HEK293 (cell line): ENCODE data around the gene FMN1.

Experiments used
- CTCF ChIA-PET: fragments of 350-600 bp; formaldehyde crosslinking; extraction: SDS; loops from one replicate; lab custom pipeline; 2021; ENCODE audit warnings: antibody characterized with exemption; lab: Yijun Ruan, JAX
- POLR2A ChIA-PET: fragments of 300-600 bp; formaldehyde crosslinking; extraction: SDS; loops from one replicate; lab custom pipeline; 2020; ENCODE audit warnings: antibody characterized with exemption, inconsistent platforms; lab: Yijun Ruan, JAX
- H3K27ac ChIP-seq: fragments of 200-500 bp; sonication (Bioruptor generic); 2 replicates; pipeline ENCODE4 v1.5.1; 2014; ENCODE audit warnings: low read depth, low read length, control low read depth, inconsistent platforms; ENCODE audit errors: extremely low read depth
- H3K36me3 ChIP-seq, 2 experiments: fragments of 200-500 bp in 1 of 2; sonication (Bioruptor generic) in 1 of 2; 1 replicate in 1 of 2; 2 replicates in 1 of 2; pipeline ENCODE4 v1.5.1; 2014 to 2017; ENCODE audit warnings: inconsistent platforms in 2 of 2, low read length in 2 of 2; ENCODE audit not compliant: control insufficient read depth in 2 of 2, insufficient read depth in 1 of 2
- H3K4me1 ChIP-seq: fragments of 200-500 bp; sonication (Bioruptor generic); 2 replicates; pipeline ENCODE4 v1.5.1; 2014; ENCODE audit warnings: mild to moderate bottlenecking, low read length, inconsistent platforms; ENCODE audit not compliant: control insufficient read depth, insufficient read depth
- H3K4me3 ChIP-seq: 2 replicates; pipeline ENCODE4 v1.5.1; 2011; ENCODE audit warnings: low read depth, mild to moderate bottlenecking, control low read depth, low read length, moderate library complexity
- H3K9me3 ChIP-seq: fragments of 200-500 bp; sonication (Bioruptor generic); 2 replicates; pipeline ENCODE4 v1.5.1; 2014; ENCODE audit warnings: low read depth, low read length, inconsistent platforms; ENCODE audit not compliant: control insufficient read depth, insufficient read depth
- KLF16 ChIP-seq: fragments of 450-650 bp; formaldehyde crosslinking; IDR thresholded peaks from 2 replicates; pipeline ENCODE4 v1.5.1; 2017; ENCODE audit warnings: missing biosample characterization, missing genetic modification characterization
- MEIS1 ChIP-seq: sonication (generic); formaldehyde crosslinking; IDR thresholded peaks from 2 replicates; pipeline ENCODE4 v1.8.1; 2022; ENCODE audit warnings: missing genetic modification reagents, mild to moderate bottlenecking, borderline replicate concordance
- REPIN1 ChIP-seq: fragments of 450-650 bp; formaldehyde crosslinking; IDR thresholded peaks from 2 replicates; pipeline ENCODE4 v1.5.1; 2017; ENCODE audit warnings: missing biosample characterization, missing genetic modification characterization, low read depth
- ZEB2 ChIP-seq: fragments of 450-650 bp; formaldehyde crosslinking; IDR thresholded peaks from 2 replicates; pipeline ENCODE4 v1.5.1; 2016; ENCODE audit warnings: missing biosample characterization, missing genetic modification characterization
- ZNF248 ChIP-seq: fragments of 450-650 bp; formaldehyde crosslinking; IDR thresholded peaks from 2 replicates; pipeline ENCODE4 v1.5.1; 2017; ENCODE audit warnings: missing biosample characterization, missing genetic modification characterization
- ZNF404 ChIP-seq: fragments of 450-650 bp; formaldehyde crosslinking; IDR thresholded peaks from 2 replicates; pipeline ENCODE4 v1.5.1; 2017; ENCODE audit warnings: missing biosample characterization, missing genetic modification characterization
- ZNF521 ChIP-seq: fragments of 450-650 bp; formaldehyde crosslinking; IDR thresholded peaks from 2 replicates; pipeline ENCODE4 v1.5.1; 2017; ENCODE audit warnings: missing biosample characterization, mild to moderate bottlenecking, missing genetic modification characterization
- ZNF660 ChIP-seq: fragments of 450-650 bp; IDR thresholded peaks from 2 replicates; pipeline ENCODE4 v1.5.1; 2018; ENCODE audit warnings: missing biosample characterization, mild to moderate bottlenecking, missing genetic modification characterization
- ZNF707 ChIP-seq: fragments of 450-650 bp; formaldehyde crosslinking; IDR thresholded peaks from 2 replicates; pipeline ENCODE4 v1.5.1; 2016; ENCODE audit warnings: missing biosample characterization, missing genetic modification characterization
- ZNF843 ChIP-seq: fragments of 450-650 bp; formaldehyde crosslinking; IDR thresholded peaks from 2 replicates; pipeline ENCODE4 v1.5.1; 2016; ENCODE audit warnings: missing biosample characterization, missing genetic modification characterization
- ZSCAN23 ChIP-seq: fragments of 450-650 bp; formaldehyde crosslinking; IDR thresholded peaks from 2 replicates; pipeline ENCODE4 v1.5.1; 2016; ENCODE audit warnings: missing biosample characterization, missing genetic modification characterization
- ZXDB ChIP-seq: fragments of 450-650 bp; formaldehyde crosslinking; IDR thresholded peaks from 2 replicates; pipeline ENCODE4 v1.5.1; 2016; ENCODE audit warnings: missing biosample characterization, missing genetic modification characterization
- TF ChIP-seq, protein P1 (sequence below): fragments of 450-650 bp; formaldehyde crosslinking; IDR thresholded peaks from 2 replicates; pipeline ENCODE4 v1.5.1; 2016; ENCODE audit warnings: missing biosample characterization, missing genetic modification characterization
- TF ChIP-seq, protein P2 (sequence below): fragments of 450-650 bp; formaldehyde crosslinking; IDR thresholded peaks from 2 replicates; pipeline ENCODE4 v1.5.1; 2017; ENCODE audit warnings: missing biosample characterization, missing genetic modification characterization
- TF ChIP-seq, protein P3 (sequence below): fragments of 450-650 bp; formaldehyde crosslinking; IDR thresholded peaks from 2 replicates; pipeline ENCODE4 v1.5.1; 2016; ENCODE audit warnings: missing biosample characterization, missing genetic modification characterization
- TF ChIP-seq, protein P4 (sequence below): fragments of 450-650 bp; formaldehyde crosslinking; IDR thresholded peaks from 2 replicates; pipeline ENCODE4 v1.5.1; 2016; ENCODE audit warnings: missing biosample characterization, missing genetic modification characterization
- TF ChIP-seq, protein P5 (sequence below): fragments of 450-650 bp; formaldehyde crosslinking; IDR thresholded peaks from 2 replicates; pipeline ENCODE4 v1.5.0; 2017; ENCODE audit warnings: missing biosample characterization, missing genetic modification characterization, borderline replicate concordance
- TF ChIP-seq, protein P6 (sequence below): fragments of 450-650 bp; formaldehyde crosslinking; IDR thresholded peaks from 2 replicates; pipeline ENCODE4 v1.5.1; 2016; ENCODE audit warnings: missing biosample characterization, missing genetic modification characterization

The FMN1 gene

DNA sequence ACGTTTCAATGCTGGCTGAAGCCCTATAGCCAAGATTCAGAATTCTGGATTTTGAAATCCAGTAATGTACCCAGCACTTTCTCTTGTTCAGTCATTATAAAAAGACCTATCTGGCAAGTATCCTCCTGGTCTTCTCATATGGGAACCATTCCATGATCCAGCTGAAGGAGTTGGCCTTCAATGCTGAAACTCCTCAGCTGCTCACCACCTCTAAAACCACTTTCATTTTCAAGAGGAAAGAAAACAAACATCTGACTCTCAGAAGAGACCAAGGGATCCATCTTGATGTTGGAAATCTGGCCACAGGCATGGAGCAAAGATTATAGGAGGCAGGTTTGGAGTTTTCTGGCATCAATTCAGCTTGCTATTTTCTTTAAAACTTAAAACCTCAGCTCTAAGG, 235.4 kb downstream of the FMN1 start:
- POLR2A ChIA-PET = no interaction called here
- Histone ChIP-seq H3K27ac (no peak overlapping the region), H3K4me1 (no peaks in the 10 kb centered on the region), H3K4me3 (no peak overlapping the region), H3K36me3 (no peaks in the 10 kb centered on the region), H3K9me3 (no peaks in the 10 kb centered on the region)
- CTCF ChIA-PET = interaction anchor here (0.6 to 2.1 kb wide), 4 partner anchors 13 to 296 kb away, joined by 3 to 8 read pairs (median 4); no protein-coding TSS in a partner anchor
- TF ChIP-seq, protein P1, sequence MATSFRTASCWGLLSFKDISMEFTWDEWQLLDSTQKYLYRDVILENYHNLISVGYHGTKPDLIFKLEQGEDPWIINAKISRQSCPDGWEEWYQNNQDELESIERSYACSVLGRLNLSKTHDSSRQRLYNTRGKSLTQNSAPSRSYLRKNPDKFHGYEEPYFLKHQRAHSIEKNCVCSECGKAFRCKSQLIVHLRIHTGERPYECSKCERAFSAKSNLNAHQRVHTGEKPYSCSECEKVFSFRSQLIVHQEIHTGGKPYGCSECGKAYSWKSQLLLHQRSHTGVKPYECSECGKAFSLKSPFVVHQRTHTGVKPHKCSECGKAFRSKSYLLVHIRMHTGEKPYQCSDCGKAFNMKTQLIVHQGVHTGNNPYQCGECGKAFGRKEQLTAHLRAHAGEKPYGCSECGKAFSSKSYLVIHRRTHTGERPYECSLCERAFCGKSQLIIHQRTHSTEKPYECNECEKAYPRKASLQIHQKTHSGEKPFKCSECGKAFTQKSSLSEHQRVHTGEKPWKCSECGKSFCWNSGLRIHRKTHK (tag by site-specific recombination) = no peak
- TF ChIP-seq REPIN1 (tag by site-specific recombination) = no peak
- no peak for TF ChIP-seq ZNF248 (tag by site-specific recombination)
- no peak for TF ChIP-seq ZSCAN23 (tag by site-specific recombination)
- no peak for TF ChIP-seq KLF16 (tag by site-specific recombination)
- no peak for TF ChIP-seq ZNF521 (tag by site-specific recombination)
- TF ChIP-seq, protein P2, sequence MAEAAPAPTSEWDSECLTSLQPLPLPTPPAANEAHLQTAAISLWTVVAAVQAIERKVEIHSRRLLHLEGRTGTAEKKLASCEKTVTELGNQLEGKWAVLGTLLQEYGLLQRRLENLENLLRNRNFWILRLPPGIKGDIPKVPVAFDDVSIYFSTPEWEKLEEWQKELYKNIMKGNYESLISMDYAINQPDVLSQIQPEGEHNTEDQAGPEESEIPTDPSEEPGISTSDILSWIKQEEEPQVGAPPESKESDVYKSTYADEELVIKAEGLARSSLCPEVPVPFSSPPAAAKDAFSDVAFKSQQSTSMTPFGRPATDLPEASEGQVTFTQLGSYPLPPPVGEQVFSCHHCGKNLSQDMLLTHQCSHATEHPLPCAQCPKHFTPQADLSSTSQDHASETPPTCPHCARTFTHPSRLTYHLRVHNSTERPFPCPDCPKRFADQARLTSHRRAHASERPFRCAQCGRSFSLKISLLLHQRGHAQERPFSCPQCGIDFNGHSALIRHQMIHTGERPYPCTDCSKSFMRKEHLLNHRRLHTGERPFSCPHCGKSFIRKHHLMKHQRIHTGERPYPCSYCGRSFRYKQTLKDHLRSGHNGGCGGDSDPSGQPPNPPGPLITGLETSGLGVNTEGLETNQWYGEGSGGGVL = no peak
- TF ChIP-seq, protein P3, sequence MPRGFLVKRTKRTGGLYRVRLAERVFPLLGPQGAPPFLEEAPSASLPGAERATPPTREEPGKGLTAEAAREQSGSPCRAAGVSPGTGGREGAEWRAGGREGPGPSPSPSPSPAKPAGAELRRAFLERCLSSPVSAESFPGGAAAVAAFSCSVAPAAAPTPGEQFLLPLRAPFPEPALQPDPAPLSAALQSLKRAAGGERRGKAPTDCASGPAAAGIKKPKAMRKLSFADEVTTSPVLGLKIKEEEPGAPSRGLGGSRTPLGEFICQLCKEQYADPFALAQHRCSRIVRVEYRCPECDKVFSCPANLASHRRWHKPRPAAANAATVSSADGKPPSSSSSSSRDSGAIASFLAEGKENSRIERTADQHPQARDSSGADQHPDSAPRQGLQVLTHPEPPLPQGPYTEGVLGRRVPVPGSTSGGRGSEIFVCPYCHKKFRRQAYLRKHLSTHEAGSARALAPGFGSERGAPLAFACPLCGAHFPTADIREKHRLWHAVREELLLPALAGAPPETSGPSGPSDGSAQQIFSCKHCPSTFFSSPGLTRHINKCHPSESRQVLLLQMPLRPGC (tag by site-specific recombination) = no peak
- TF ChIP-seq, protein P4, sequence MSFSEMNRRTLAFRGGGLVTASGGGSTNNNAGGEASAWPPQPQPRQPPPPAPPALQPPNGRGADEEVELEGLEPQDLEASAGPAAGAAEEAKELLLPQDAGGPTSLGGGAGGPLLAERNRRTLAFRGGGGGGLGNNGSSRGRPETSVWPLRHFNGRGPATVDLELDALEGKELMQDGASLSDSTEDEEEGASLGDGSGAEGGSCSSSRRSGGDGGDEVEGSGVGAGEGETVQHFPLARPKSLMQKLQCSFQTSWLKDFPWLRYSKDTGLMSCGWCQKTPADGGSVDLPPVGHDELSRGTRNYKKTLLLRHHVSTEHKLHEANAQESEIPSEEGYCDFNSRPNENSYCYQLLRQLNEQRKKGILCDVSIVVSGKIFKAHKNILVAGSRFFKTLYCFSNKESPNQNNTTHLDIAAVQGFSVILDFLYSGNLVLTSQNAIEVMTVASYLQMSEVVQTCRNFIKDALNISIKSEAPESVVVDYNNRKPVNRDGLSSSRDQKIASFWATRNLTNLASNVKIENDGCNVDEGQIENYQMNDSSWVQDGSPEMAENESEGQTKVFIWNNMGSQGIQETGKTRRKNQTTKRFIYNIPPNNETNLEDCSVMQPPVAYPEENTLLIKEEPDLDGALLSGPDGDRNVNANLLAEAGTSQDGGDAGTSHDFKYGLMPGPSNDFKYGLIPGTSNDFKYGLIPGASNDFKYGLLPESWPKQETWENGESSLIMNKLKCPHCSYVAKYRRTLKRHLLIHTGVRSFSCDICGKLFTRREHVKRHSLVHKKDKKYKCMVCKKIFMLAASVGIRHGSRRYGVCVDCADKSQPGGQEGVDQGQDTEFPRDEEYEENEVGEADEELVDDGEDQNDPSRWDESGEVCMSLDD = no peak
- TF ChIP-seq ZNF707 = no peak
- TF ChIP-seq, protein P5, sequence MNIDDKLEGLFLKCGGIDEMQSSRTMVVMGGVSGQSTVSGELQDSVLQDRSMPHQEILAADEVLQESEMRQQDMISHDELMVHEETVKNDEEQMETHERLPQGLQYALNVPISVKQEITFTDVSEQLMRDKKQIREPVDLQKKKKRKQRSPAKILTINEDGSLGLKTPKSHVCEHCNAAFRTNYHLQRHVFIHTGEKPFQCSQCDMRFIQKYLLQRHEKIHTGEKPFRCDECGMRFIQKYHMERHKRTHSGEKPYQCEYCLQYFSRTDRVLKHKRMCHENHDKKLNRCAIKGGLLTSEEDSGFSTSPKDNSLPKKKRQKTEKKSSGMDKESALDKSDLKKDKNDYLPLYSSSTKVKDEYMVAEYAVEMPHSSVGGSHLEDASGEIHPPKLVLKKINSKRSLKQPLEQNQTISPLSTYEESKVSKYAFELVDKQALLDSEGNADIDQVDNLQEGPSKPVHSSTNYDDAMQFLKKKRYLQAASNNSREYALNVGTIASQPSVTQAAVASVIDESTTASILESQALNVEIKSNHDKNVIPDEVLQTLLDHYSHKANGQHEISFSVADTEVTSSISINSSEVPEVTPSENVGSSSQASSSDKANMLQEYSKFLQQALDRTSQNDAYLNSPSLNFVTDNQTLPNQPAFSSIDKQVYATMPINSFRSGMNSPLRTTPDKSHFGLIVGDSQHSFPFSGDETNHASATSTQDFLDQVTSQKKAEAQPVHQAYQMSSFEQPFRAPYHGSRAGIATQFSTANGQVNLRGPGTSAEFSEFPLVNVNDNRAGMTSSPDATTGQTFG (tag by site-specific recombination) = no peak
- no peak for TF ChIP-seq ZXDB
- TF ChIP-seq, protein P6, sequence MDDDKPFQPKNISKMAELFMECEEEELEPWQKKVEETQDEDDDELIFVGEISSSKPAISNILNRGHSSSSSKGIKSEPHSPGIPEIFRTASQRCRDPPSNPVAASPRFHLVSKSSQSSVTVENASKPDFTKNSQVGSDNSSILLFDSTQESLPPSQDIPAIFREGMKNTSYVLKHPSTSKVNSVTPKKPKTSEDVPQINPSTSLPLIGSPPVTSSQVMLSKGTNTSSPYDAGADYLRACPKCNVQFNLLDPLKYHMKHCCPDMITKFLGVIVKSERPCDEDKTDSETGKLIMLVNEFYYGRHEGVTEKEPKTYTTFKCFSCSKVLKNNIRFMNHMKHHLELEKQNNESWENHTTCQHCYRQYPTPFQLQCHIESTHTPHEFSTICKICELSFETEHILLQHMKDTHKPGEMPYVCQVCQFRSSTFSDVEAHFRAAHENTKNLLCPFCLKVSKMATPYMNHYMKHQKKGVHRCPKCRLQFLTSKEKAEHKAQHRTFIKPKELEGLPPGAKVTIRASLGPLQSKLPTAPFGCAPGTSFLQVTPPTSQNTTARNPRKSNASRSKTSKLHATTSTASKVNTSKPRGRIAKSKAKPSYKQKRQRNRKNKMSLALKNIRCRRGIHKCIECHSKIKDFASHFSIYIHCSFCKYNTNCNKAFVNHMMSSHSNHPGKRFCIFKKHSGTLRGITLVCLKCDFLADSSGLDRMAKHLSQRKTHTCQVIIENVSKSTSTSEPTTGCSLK (tag by site-specific recombination) = no peak
- TF ChIP-seq MEIS1 (CRISPR knock-in tag) = no peak
- TF ChIP-seq ZEB2 = no peak
- TF ChIP-seq ZNF404 (tag by site-specific recombination) = no peak
- TF ChIP-seq ZNF660 (tag by site-specific recombination) = no peak
- no peak for TF ChIP-seq ZNF843 (tag by site-specific recombination)
